Measurements from ENCODE around the gene SYNE2. TPM values are rescaled to one million over a fixed set of nuclear protein-coding genes. Genes with fewer than 3 reads are reported as not detected.

Gene SYNE2
- total and polyA plus RNA-seq, 10 of the 15 experiments (the other 5 are each of a cell fraction or from before 2014, with no cell fraction given): 2.1 to 52.7 (median 38.1) TPM

DNA sequence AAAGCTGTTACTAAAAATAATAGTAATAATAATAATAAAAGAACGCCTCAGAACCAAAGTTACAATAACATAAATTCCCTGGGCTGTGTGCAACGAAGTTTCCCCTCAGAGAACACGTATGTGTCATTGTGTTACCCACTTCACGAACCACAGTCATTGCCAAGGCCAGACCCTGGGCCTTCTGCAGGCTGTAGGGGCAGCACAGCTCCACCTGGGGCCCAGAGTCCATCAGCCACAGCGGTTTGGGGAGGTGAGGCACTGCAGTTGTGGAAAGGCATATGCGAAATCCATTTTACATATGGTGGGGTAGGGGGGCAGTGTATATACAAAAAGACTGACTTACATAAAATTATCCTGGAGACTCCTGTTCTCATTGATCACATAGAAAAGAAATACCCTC lies 385.2 kb downstream of the SYNE2 start (continued):
- TF ChIP-seq, protein P1, sequence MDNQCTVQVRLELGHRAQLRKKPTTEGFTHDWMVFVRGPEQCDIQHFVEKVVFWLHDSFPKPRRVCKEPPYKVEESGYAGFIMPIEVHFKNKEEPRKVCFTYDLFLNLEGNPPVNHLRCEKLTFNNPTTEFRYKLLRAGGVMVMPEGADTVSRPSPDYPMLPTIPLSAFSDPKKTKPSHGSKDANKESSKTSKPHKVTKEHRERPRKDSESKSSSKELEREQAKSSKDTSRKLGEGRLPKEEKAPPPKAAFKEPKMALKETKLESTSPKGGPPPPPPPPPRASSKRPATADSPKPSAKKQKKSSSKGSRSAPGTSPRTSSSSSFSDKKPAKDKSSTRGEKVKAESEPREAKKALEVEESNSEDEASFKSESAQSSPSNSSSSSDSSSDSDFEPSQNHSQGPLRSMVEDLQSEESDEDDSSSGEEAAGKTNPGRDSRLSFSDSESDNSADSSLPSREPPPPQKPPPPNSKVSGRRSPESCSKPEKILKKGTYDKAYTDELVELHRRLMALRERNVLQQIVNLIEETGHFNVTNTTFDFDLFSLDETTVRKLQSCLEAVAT (IDR thresholded peaks at IDR 0.05): no peak
- no peak for TF ChIP-seq ZBTB40 (IDR thresholded peaks at IDR 0.05; ENCODE audit: borderline replicate concordance)

DNA sequence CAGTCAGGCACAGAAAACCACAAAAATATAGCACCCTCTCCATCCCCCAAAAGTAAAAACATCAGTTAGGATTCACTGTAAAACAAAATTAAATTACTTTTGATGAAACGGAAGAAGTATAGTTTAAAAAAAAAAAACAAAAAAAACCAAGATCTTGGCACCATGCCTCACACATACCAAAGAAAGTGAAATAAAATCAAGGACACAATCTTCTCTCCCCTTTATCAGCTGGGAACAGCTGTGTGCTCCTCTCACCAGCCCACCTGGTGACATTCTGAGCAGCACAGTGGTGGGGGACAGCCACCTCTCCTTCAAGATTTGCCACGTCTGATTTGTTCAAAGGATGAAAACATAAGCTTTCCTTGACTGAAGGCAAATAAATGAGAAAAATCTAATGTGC lies 385.8 kb downstream of the SYNE2 start:
- WGBS (ENCODE audit: insufficient coverage, insufficient replicate concordance, low lambda C conversion rate, missing lambda C conversion rate): 91% methylated on average over 2 of the region's 2 CpGs
- no peaks in the 10 kb centered on the region for H3K27me3 ChIP-seq (replicated peaks in 1 of 2; ENCODE audit: control insufficient read depth in 2 of 2, insufficient read depth in 2 of 2, low read length in 1 of 2)
- RAD21 ChIA-PET (ENCODE audit: unreplicated experiment): no interaction called here
- in situ Hi-C loops (cut with MboI) (no loop called here), intact Hi-C loops (cut with micrococcal nuclease; ENCODE audit: unreplicated experiment) (no loop called here)
- no peak overlapping the region for H3K27ac ChIP-seq (ENCODE audit: control insufficient read depth, insufficient read depth)
- FAIRE-seq (no peak), ATAC-seq (no peak), DNase-seq (ENCODE audit: low read depth, low spot score) (no peak)
- BruUV-seq (replicated peaks): no TSS peak
- SMC1A ChIA-PET (ENCODE audit: uncharacterized antibody, unreplicated experiment): interaction anchor here (0.7 kb wide), 1 partner anchor 162 kb away, joined by 5 read pairs; no protein-coding TSS in a partner anchor
- POLR2A ChIA-PET: interaction anchor here (0.6 kb wide), 1 partner anchor 46 kb away, joined by 4 read pairs; no protein-coding TSS in a partner anchor
- CTCF ChIA-PET: interaction anchor here (0.5 kb wide), 1 partner anchor 494 kb away, joined by 3 read pairs; no protein-coding TSS in a partner anchor
- H3K36me3 ChIP-seq (ENCODE audit: control insufficient read depth in 2 of 2, insufficient read depth in 2 of 2, low read length in 1 of 2): no peaks in the 10 kb centered on the region
- H3K4me3 ChIP-seq: no peak overlapping the region
- no peak for TF ChIP-seq MEF2A (IDR thresholded peaks at IDR 0.05; ENCODE audit: insufficient read depth, low read depth, low read length)
- TF ChIP-seq NKRF (conservative IDR thresholded peaks at IDR 0.05): no peak
- no peak for TF ChIP-seq ZNF217 (IDR thresholded peaks at IDR 0.05)
- no peak for TF ChIP-seq HCFC1 (IDR thresholded peaks at IDR 0.05; ENCODE audit: low read length)
- no peak for TF ChIP-seq TBL1XR1 (IDR thresholded peaks at IDR 0.05; ENCODE audit: low read depth, low read length)
- no peak for TF ChIP-seq HDGF (IDR thresholded peaks at IDR 0.05)
- TF ChIP-seq GABPA (IDR thresholded peaks at IDR 0.05; ENCODE audit: low read depth): no peak
- TF ChIP-seq POLR2AphosphoS2 (IDR thresholded peaks at IDR 0.05; ENCODE audit: low read depth, low read length): no peak
- no peak for TF ChIP-seq HDAC2 (IDR thresholded peaks at IDR 0.05)
- no peak for TF ChIP-seq ASH2L (IDR thresholded peaks at IDR 0.05; ENCODE audit: borderline replicate concordance, low read depth)
- TF ChIP-seq RFX5 (IDR thresholded peaks at IDR 0.05; ENCODE audit: low read depth, low read length): no peak
- no peak for TF ChIP-seq CBX5 (IDR thresholded peaks at IDR 0.05; ENCODE audit: low read depth)
- no peak for TF ChIP-seq SMAD5 (IDR thresholded peaks at IDR 0.05; ENCODE audit: low read depth)
- no peak overlapping the region for H2AFZ ChIP-seq (ENCODE audit: control insufficient read depth, low read depth, low read length)
- H3K79me2 ChIP-seq (ENCODE audit: control insufficient read depth, insufficient read depth, low read length): peaks cover 4% of the 10 kb centered on the region; the same call in 1 of the 2 replicates
- H3K4me2 ChIP-seq (ENCODE audit: control insufficient read depth, insufficient read depth): no peak overlapping the region
- no peak overlapping the region for H3K9ac ChIP-seq (ENCODE audit: control insufficient read depth, insufficient read depth, low read length)
- H3K9me3 ChIP-seq (replicated peaks; ENCODE audit: control insufficient read depth, insufficient read depth, low read length): no peaks in the 10 kb centered on the region; the same call in 2 of the 3 replicates
- H4K20me1 ChIP-seq (ENCODE audit: control insufficient read depth, insufficient read depth): no peaks in the 10 kb centered on the region
- peaks cover 35% of the 10 kb centered on the region for H3K4me1 ChIP-seq (ENCODE audit: control insufficient read depth, insufficient read depth, low read length)
